HG03103 (cell line): ENCODE results near the gene STPG2.

Experiments used
- ATAC-seq: cut with Tn5 transposase; IDR thresholded peaks from one replicate; pipeline ENCODE4 v1.9.1; 2021; ENCODE audit warnings: low read depth; ENCODE audit not compliant: unreplicated experiment

STPG2 gene

GRCh38 chr4:97548186-97548585 lies 595.1 kb downstream of the STPG2 start:
- no peak for ATAC-seq

DNA sequence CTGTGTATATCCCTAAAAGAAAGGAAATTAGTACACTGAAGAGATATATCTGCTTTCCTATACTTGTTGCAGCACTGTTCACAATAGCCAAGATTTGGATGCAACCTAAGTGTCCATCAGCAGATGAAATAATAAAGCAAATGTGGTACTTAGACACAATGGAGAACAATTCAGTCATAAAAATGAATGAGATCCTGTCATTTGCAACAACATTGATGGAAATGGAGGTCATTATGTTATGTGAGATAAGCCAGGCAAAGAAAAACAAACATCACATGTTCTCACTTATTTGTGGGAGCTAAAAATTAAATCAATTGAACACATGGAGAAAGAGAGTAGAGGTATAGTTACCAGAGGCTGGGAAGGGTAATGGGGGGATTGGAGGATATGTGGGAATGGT lies 611.9 kb downstream of the STPG2 start:
- ATAC-seq: no peak

DNA sequence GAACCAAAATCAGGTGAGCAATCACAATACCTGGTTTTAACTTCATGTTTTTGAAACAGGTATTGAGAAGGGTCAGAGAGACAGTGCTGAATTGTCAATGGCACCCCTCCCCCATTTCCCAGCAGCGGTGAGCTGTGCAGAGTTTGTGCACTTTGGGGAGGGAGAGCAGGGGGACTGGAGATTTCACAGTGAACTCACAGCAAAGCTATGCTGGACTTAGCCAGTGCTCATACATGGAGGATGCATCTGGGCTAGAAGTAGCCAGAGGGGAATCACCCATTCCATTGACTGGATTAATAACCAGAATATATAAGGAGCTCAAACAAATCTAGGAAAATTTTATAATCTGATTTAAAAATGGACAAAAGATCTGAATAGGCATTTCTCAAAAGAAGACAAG lies 612.6 kb downstream of the STPG2 start:
- ATAC-seq: no peak

GRCh38 chr4:97525236-97525635 lies 618.0 kb downstream of the STPG2 start:
- no peak for ATAC-seq

GRCh38 chr4:97517939-97518338 lies 625.3 kb downstream of the STPG2 start:
- no peak for ATAC-seq

GRCh38 chr4:97513917-97514316 lies 629.4 kb downstream of the STPG2 start:
- ATAC-seq: no peak
